HEK293 (cell line): ENCODE results near the gene EVL.
A peak's percentile ranks its signal among the peaks of the same experiment; 100 is the strongest.

Experiments used
- BCL6B ChIP-seq: fragments of 450-650 bp; formaldehyde crosslinking; IDR thresholded peaks from 2 replicates; pipeline ENCODE4 v1.5.1; 2017; ENCODE audit warnings: missing biosample characterization, missing genetic modification characterization
- HOXA7 ChIP-seq: sonication (generic); formaldehyde crosslinking; IDR thresholded peaks from 2 replicates; pipeline ENCODE4 v1.8.1; 2022; ENCODE audit warnings: missing genetic modification reagents, borderline replicate concordance
- HOXD13 ChIP-seq: sonication (generic); formaldehyde crosslinking; IDR thresholded peaks from 2 replicates; pipeline ENCODE4 v1.8.0; 2022; ENCODE audit warnings: missing genetic modification reagents, borderline replicate concordance
- KLF16 ChIP-seq: fragments of 450-650 bp; formaldehyde crosslinking; IDR thresholded peaks from 2 replicates; pipeline ENCODE4 v1.5.1; 2017; ENCODE audit warnings: missing biosample characterization, missing genetic modification characterization
- KLF9 ChIP-seq: fragments of 450-650 bp; formaldehyde crosslinking; IDR thresholded peaks from 2 replicates; pipeline ENCODE4 v1.5.1; 2016; ENCODE audit warnings: missing biosample characterization, missing genetic modification characterization, low read depth
- REST ChIP-seq: fragments of 450-650 bp; formaldehyde crosslinking; IDR thresholded peaks from 2 replicates; pipeline ENCODE4 v1.5.1; 2016; ENCODE audit warnings: missing biosample characterization, missing genetic modification characterization
- SCRT1 ChIP-seq: fragments of 450-650 bp; formaldehyde crosslinking; IDR thresholded peaks from 2 replicates; pipeline ENCODE4 v1.5.1; 2016; ENCODE audit warnings: missing biosample characterization, missing genetic modification characterization, borderline replicate concordance
- SETDB1 ChIP-seq: IDR thresholded peaks from one replicate; pipeline ENCODE4 v1.6.1; 2017; ENCODE audit warnings: mild to moderate bottlenecking, low read length, moderate library complexity, mixed read lengths; ENCODE audit not compliant: insufficient read length
- SP2 ChIP-seq: fragments of 450-650 bp; formaldehyde crosslinking; IDR thresholded peaks from 2 replicates; pipeline ENCODE4 v1.5.1; 2016; ENCODE audit warnings: missing biosample characterization, missing genetic modification characterization
- ZBTB17 ChIP-seq: fragments of 450-650 bp; formaldehyde crosslinking; IDR thresholded peaks from 2 replicates; pipeline ENCODE4 v1.5.1; 2016; ENCODE audit warnings: missing biosample characterization, missing genetic modification characterization
- ZBTB20 ChIP-seq: fragments of 450-650 bp; formaldehyde crosslinking; IDR thresholded peaks from 2 replicates; pipeline ENCODE4 v1.5.1; 2016; ENCODE audit warnings: missing biosample characterization, missing genetic modification characterization
- ZBTB49 ChIP-seq: fragments of 450-650 bp; formaldehyde crosslinking; IDR thresholded peaks from 2 replicates; pipeline ENCODE4 v1.5.1; 2016; ENCODE audit warnings: missing biosample characterization, missing genetic modification characterization, low read depth
- ZNF155 ChIP-seq: fragments of 450-650 bp; formaldehyde crosslinking; IDR thresholded peaks from 2 replicates; pipeline ENCODE4 v1.5.1; 2016; ENCODE audit warnings: missing biosample characterization, missing genetic modification characterization
- ZNF169 ChIP-seq: fragments of 450-650 bp; formaldehyde crosslinking; IDR thresholded peaks from 2 replicates; pipeline ENCODE4 v1.5.1; 2016; ENCODE audit warnings: missing biosample characterization, missing genetic modification characterization
- ZNF24 ChIP-seq: fragments of 450-650 bp; formaldehyde crosslinking; IDR thresholded peaks from 2 replicates; pipeline ENCODE4 v1.5.1; 2016; ENCODE audit warnings: missing biosample characterization, missing genetic modification characterization
- ZNF311 ChIP-seq: fragments of 450-650 bp; formaldehyde crosslinking; IDR thresholded peaks from 2 replicates; pipeline ENCODE4 v1.5.1; 2017; ENCODE audit warnings: missing biosample characterization, missing genetic modification characterization, borderline replicate concordance
- ZNF324 ChIP-seq: fragments of 450-650 bp; formaldehyde crosslinking; IDR thresholded peaks from 2 replicates; pipeline ENCODE4 v1.5.1; 2016; ENCODE audit warnings: missing biosample characterization, missing genetic modification characterization
- ZNF362 ChIP-seq: fragments of 450-650 bp; formaldehyde crosslinking; IDR thresholded peaks from 2 replicates; pipeline ENCODE4 v1.5.1; 2016; ENCODE audit warnings: missing biosample characterization, missing genetic modification characterization
- ZNF366 ChIP-seq: fragments of 450-650 bp; formaldehyde crosslinking; conservative IDR thresholded peaks from 2 replicates; pipeline ENCODE4 v1.5.1; 2016; ENCODE audit warnings: missing biosample characterization, missing genetic modification characterization
- ZNF394 ChIP-seq: fragments of 450-650 bp; formaldehyde crosslinking; IDR thresholded peaks from 2 replicates; pipeline ENCODE4 v1.5.1; 2016; ENCODE audit warnings: missing biosample characterization, missing genetic modification characterization, mild to moderate bottlenecking, moderate library complexity, borderline replicate concordance
- ZNF416 ChIP-seq: fragments of 450-650 bp; formaldehyde crosslinking; IDR thresholded peaks from 2 replicates; pipeline ENCODE4 v1.5.1; 2016; ENCODE audit warnings: missing biosample characterization, missing genetic modification characterization
- ZNF521 ChIP-seq: fragments of 450-650 bp; formaldehyde crosslinking; IDR thresholded peaks from 2 replicates; pipeline ENCODE4 v1.5.1; 2017; ENCODE audit warnings: missing biosample characterization, mild to moderate bottlenecking, missing genetic modification characterization
- ZNF530 ChIP-seq: fragments of 450-650 bp; formaldehyde crosslinking; IDR thresholded peaks from 2 replicates; pipeline ENCODE4 v1.5.1; 2016; ENCODE audit warnings: low read depth, missing biosample characterization, missing genetic modification characterization
- ZNF621 ChIP-seq: fragments of 450-650 bp; formaldehyde crosslinking; IDR thresholded peaks from 2 replicates; pipeline ENCODE4 v1.5.1; 2017; ENCODE audit warnings: missing biosample characterization, missing genetic modification characterization
- ZNF658 ChIP-seq: fragments of 450-650 bp; formaldehyde crosslinking; IDR thresholded peaks from 2 replicates; pipeline ENCODE4; 2016; ENCODE audit warnings: missing biosample characterization, missing genetic modification characterization
- ZNF660 ChIP-seq: fragments of 450-650 bp; IDR thresholded peaks from 2 replicates; pipeline ENCODE4 v1.5.1; 2018; ENCODE audit warnings: missing biosample characterization, mild to moderate bottlenecking, missing genetic modification characterization
- ZNF677 ChIP-seq: fragments of 450-650 bp; IDR thresholded peaks from 2 replicates; pipeline ENCODE4 v1.5.0; 2018; ENCODE audit warnings: missing biosample characterization, mild to moderate bottlenecking, missing genetic modification characterization, moderate library complexity
- ZNF776 ChIP-seq: fragments of 450-650 bp; formaldehyde crosslinking; IDR thresholded peaks from 2 replicates; pipeline ENCODE4 v1.5.0; 2017; ENCODE audit warnings: missing biosample characterization, missing genetic modification characterization, borderline replicate concordance
- ZNF785 ChIP-seq: fragments of 450-650 bp; formaldehyde crosslinking; IDR thresholded peaks from 2 replicates; pipeline ENCODE4 v1.5.1; 2016; ENCODE audit warnings: missing biosample characterization, missing genetic modification characterization
- ZSCAN4 ChIP-seq: fragments of 450-650 bp; formaldehyde crosslinking; IDR thresholded peaks from 2 replicates; pipeline ENCODE4 v1.5.1; 2017; ENCODE audit warnings: missing biosample characterization, missing genetic modification characterization
- TF ChIP-seq, protein P1 (sequence below): fragments of 450-650 bp; formaldehyde crosslinking; IDR thresholded peaks from 2 replicates; pipeline ENCODE4 v1.5.1; 2017; ENCODE audit warnings: missing biosample characterization, missing genetic modification characterization

EVL gene

DNA sequence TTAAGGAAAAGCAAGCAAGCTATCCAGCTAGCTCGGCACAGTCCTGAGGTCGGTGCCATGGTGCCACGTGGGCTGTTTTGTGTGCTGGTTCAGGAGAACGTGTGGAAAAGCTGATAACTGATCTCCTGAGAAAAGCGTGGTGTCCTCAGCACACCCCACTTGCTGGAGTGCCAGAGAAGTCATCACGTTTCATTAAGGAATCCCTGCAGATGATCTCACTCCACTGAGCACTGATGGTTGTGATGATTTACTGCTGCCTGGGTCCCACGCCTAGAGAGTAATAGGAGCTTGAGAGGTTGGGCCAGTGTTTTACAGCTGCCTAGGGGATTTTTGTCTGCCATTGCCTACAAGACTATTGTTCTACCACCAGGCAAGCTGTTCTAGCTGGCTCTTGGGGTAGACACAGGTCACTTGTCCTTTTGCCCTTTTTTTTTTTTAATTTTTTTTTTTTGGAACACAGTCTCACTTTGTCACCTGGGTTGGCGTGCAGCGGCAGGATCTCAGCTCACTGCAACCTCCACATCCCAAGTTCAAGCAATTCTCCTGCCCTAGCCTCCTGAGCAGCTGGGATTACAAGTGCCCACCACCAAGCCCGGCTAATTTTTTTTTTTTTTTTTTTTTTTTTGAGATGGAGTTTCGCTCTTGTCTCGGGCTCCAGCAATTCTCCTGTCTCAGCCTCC lies 42.3 kb upstream of the EVL start (continued):
- TF ChIP-seq ZNF677 (no peak), ZNF530 (no peak), ZNF658 (tag by site-specific recombination) (no peak), ZNF366 (peak; percentile 81), ZSCAN4 (tag by site-specific recombination) (peak; percentile 35; the same call in 1 of the 2 replicates), SCRT1 (tag by site-specific recombination) (peak; percentile 94), ZNF24 (tag by site-specific recombination) (peak; percentile 95), SETDB1 (no peak), ZNF311 (tag by site-specific recombination) (no peak), ZNF155 (tag by site-specific recombination) (no peak), ZNF394 (tag by site-specific recombination) (peak; percentile 44; the same call in 1 of the 2 replicates), SP2 (tag by site-specific recombination) (peak; percentile 36), ZNF621 (tag by site-specific recombination) (no peak), ZBTB20 (tag by site-specific recombination) (no peak), ZNF362 (tag by site-specific recombination) (peak; percentile 93), ZNF521 (tag by site-specific recombination) (no peak), ZNF324 (0 out of 2 replicates have a peak, but pooled peaks have one; percentile 47), BCL6B (no peak), ZNF660 (no peak), KLF16 (tag by site-specific recombination) (no peak), ZBTB17 (tag by site-specific recombination) (peak; percentile 93), ZNF169 (tag by site-specific recombination) (no peak), ZNF785 (tag by site-specific recombination) (no peak), KLF9 (no peak), REST (tag by site-specific recombination) (no peak), ZNF776 (tag by site-specific recombination) (no peak), HOXA7 (CRISPR knock-in tag) (no peak), HOXD13 (CRISPR knock-in tag) (no peak), ZNF416 (tag by site-specific recombination) (no peak), ZBTB49 (no peak)
- TF ChIP-seq, protein P1, sequence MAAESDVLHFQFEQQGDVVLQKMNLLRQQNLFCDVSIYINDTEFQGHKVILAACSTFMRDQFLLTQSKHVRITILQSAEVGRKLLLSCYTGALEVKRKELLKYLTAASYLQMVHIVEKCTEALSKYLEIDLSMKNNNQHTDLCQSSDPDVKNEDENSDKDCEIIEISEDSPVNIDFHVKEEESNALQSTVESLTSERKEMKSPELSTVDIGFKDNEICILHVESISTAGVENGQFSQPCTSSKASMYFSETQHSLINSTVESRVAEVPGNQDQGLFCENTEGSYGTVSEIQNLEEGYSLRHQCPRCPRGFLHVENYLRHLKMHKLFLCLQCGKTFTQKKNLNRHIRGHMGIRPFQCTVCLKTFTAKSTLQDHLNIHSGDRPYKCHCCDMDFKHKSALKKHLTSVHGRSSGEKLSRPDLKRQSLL (tag by site-specific recombination): no peak
